ENCODE measurements around the gene GINS1. TPM values are rescaled to one million over a fixed set of nuclear protein-coding genes. Genes with fewer than 3 reads are reported as not detected.
"Not testable (repeated sequence)": the region's sequence is repeated elsewhere in the genome, so short reads cannot be mapped to it uniquely, and the experiment has no call there.

GINS1 gene
- total RNA-seq, 2 experiments from 2014 or later = 25.5 to 27.7 TPM

DNA sequence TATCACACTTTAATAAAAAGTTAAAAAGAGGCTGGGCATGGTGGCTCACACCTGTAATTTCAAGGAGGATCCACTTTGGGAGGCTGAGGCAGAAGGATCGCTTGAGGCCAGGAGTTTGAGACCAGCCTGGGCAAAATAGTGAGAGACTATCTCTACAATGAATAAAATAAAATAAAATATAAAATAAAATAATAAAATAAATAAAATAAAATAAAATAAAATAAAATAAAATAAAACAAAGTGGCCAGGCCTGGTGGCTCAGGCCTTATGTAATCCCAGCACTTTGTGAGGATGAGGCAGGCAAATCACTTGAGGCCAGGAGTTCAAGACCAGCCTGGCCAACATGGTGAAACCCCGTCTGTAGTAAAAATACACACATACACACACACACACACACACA, 65.8 kb downstream of the GINS1 start:
- H3K4me1 Mint-ChIP-seq (ENCODE audit: low read depth); DNase-seq; CTCF ChIA-PET; H3K4me3 Mint-ChIP-seq; H3K9me3 Mint-ChIP-seq; H3K36me3 Mint-ChIP-seq (ENCODE audit: low read depth); H3K27me3 Mint-ChIP-seq (ENCODE audit: low read depth); H3K27ac Mint-ChIP-seq: not testable (repeated sequence)
- intact Hi-C loops (cut with micrococcal nuclease) = loop anchor here (5.0 kb wide), 1 partner anchor 59 kb away; no protein-coding TSS in a partner anchor

DNA sequence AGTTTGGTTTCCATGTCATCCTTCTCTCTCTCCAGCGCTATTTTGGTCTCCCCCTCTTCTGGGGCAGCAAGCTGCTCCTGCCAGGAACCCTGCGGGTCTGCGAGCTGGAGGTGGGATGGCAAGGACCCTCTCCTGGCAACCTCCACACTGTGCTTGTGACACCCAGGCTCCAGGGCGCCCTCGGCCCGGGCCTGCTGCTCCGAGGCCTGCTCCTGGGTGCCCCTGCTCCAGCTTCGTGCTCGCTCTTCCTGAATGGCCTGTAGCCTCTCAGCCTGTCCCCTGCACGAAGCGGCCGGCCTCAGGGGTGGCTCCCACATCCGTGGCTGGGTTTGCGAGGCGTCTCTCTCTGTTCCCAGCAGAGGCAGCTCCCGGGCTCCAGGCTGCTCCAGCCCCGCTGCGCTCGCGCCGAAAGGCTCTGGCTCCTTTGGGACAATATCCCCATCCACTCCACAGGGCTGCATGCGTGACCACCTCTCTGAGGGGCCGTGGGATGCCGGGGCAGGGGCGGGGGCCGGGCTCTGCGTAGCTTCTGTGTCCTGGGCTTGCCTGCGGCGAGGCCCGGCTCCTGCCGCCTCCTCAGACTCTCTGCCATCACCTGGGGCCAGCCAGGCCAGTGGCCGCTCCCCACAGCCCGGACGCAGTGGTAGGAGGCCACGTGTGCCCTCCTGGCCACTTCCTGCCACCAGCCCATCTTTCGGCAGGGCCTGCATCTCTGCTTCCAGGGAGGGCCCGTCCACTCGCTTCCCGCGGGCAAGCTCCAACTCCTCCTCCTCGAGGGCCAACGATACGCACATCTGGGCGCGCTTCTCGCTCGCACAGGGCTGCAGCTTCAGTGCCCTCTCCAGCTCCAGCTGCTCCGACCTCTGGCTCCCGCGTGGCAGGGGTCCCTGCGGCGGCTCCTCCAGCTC, 68.9 kb downstream of the GINS1 start:
- H3K4me1 Mint-ChIP-seq (ENCODE audit: low read depth) = no peaks in the 10 kb centered on the region
- no peak overlapping the region for H3K27ac Mint-ChIP-seq
- H3K27me3 Mint-ChIP-seq (ENCODE audit: low read depth) = no peaks in the 10 kb centered on the region
- intact Hi-C loops (cut with micrococcal nuclease) = no loop called here
- DNase-seq = no peak
- CTCF ChIA-PET = interaction anchor here (0.7 kb wide), 1 partner anchor 268 kb away, joined by 3 read pairs; no protein-coding TSS in a partner anchor
- H3K9me3 Mint-ChIP-seq = no peaks in the 10 kb centered on the region
- no peak overlapping the region for H3K4me3 Mint-ChIP-seq
- H3K36me3 Mint-ChIP-seq (ENCODE audit: low read depth) = no peaks in the 10 kb centered on the region

DNA sequence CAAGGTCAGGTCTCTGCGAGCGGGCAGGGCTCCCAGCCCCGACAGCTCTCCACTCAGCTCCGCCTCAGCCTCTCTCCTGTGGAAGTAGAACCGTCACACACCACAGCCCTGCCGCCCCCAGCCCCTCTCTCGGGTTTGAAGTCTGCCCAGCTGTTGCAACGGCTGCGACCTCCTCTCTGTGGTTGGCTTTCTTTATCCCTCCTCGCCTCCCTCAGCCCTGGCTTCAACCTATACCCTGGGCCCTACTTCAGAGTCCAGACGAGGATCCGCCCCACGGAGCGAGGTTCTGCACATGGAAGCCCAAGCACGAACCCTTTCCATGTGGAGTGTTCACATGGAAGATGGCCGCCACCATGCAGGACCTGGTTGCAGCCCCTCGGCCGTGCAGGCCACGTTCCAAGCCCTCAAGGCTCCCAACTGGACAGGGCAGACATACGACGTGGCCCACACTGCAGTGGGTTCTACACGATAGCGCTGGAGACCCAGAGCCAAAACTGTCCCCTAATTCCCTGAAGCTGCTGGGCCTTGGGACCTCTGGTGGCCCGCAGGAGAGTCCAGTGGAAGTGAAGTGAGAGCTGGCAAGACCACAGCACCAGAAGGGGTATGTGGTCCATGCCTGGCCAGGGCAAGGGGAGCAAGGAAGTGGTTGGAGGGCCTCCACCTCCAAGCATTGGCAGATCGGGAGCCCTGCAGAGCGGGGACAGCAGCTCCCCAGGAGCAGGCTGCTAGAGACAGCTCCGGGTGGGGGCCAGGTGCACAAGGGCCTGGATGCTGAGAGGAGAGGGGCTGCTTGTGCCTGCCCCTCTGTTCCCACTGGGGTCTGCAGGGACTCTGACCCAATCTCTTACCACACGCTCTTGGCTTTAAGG, 69.8 kb downstream of the GINS1 start:
- Mint-ChIP-seq H3K27ac (no peak overlapping the region), H3K4me1 (ENCODE audit: low read depth) (no peaks in the 10 kb centered on the region), H3K36me3 (ENCODE audit: low read depth) (no peaks in the 10 kb centered on the region), H3K27me3 (ENCODE audit: low read depth) (no peaks in the 10 kb centered on the region), H3K9me3 (no peaks in the 10 kb centered on the region), H3K4me3 (no peak overlapping the region)
- intact Hi-C loops (cut with micrococcal nuclease) = no loop called here
- CTCF ChIA-PET = interaction anchor here (0.6 to 0.7 kb wide), 2 partner anchors 10 to 267 kb away, joined by 3 to 5 read pairs; no protein-coding TSS in a partner anchor
- no peak for DNase-seq

DNA sequence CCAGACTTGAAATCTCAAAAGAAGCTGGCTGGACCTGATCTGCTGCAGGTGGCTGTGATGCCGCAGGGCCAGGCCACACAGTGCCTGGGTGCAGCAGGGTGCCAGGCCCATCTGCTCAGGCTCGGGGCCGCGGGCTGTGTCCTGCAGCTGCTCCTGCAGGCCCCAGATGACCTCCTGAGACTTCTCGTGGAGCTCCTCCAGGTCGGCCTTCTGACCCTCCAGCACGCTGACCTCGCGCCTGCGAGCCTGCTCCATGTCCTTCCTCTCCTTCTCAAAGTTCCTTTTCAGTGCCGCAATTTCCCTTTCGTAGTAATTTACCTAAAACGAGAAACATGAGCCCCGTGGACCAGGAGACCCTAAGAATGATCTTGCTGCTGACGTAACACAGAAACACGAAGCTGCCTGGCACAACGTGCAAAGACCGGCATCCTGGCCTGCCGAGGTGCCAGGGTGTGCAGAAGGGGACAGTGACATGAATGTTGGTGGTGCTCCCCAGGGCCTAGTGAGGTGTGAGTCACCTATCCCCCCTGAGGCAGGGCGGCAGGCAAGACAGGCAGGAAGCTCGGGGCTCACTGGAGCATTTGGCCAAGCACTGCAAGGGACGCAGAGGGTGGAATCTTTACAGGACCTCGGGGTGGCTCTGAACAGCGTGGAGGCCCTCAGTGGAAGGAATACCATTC, 71.6 kb downstream of the GINS1 start:
- no peaks in the 10 kb centered on the region for H3K36me3 Mint-ChIP-seq (ENCODE audit: low read depth)
- peaks cover 5% of the 10 kb centered on the region for H3K4me1 Mint-ChIP-seq (ENCODE audit: low read depth)
- no peaks in the 10 kb centered on the region for H3K9me3 Mint-ChIP-seq
- H3K27ac Mint-ChIP-seq = no peak overlapping the region
- no peak overlapping the region for H3K4me3 Mint-ChIP-seq
- intact Hi-C loops (cut with micrococcal nuclease) = no loop called here
- no peaks in the 10 kb centered on the region for H3K27me3 Mint-ChIP-seq (ENCODE audit: low read depth)
- no peak for DNase-seq
- CTCF ChIA-PET = interaction anchor here (0.9 kb wide), 1 partner anchor 8 kb away, joined by 3 read pairs; no protein-coding TSS in a partner anchor

DNA sequence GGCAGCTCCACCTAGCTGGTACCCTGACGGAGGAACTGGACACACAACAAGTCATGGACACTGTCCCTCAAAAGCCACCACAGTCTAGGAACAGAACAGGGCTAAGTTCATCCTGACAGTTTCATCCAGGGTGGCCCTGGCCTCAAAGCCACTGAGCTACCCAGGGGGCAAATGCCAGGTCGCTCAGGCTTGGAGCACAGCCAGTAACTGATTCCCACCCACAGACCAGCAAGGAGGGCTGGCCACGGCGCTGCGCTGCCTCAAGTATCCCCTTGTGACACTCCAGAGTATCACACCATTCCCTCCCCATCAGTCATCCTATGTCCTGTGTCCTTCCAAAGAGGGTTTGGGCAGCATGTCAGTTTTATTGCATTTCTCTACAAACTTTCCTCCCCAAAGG, 72.2 kb downstream of the GINS1 start:
- Mint-ChIP-seq H3K4me1 (ENCODE audit: low read depth) (peaks cover 11% of the 10 kb centered on the region), H3K36me3 (ENCODE audit: low read depth) (no peaks in the 10 kb centered on the region), H3K4me3 (no peak overlapping the region), H3K27me3 (ENCODE audit: low read depth) (no peaks in the 10 kb centered on the region), H3K9me3 (no peaks in the 10 kb centered on the region), H3K27ac (no peak overlapping the region)
- DNase-seq = no peak
- CTCF ChIA-PET = interaction anchor here (0.9 kb wide), 1 partner anchor 9 kb away, joined by 3 read pairs; no protein-coding TSS in a partner anchor
- intact Hi-C loops (cut with micrococcal nuclease) = loop anchor here (10.0 kb wide), 1 partner anchor 145 kb away; the partner anchor contains the start of gene NANP

DNA sequence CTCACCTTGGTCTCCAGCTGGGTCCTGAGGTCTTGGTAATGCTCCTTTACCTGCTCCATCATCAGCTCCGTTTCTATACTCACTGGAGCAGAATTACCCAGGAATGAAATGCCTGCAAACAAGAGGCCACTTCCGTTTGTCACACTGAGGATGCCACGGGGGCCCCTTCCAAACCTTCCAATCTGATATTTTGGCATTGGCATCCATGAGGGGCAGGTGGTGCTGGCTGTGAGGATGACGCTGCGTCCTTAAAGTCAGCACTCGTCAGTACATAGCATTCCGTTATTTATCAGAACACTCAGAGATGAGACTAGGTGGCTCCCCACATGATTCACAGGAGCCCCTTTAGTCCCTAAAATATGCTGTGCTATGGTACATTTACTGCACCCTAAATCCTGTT, 72.7 kb downstream of the GINS1 start:
- intact Hi-C loops (cut with micrococcal nuclease) = loop anchor here (10.0 kb wide), 1 partner anchor 145 kb away; the partner anchor contains the start of gene NANP
- Mint-ChIP-seq H3K9me3 (no peaks in the 10 kb centered on the region), H3K27ac (no peak overlapping the region), H3K36me3 (ENCODE audit: low read depth) (no peaks in the 10 kb centered on the region), H3K27me3 (ENCODE audit: low read depth) (no peaks in the 10 kb centered on the region), H3K4me3 (no peak overlapping the region), H3K4me1 (ENCODE audit: low read depth) (peaks cover 16% of the 10 kb centered on the region)
- CTCF ChIA-PET = no interaction called here
- no peak for DNase-seq

DNA sequence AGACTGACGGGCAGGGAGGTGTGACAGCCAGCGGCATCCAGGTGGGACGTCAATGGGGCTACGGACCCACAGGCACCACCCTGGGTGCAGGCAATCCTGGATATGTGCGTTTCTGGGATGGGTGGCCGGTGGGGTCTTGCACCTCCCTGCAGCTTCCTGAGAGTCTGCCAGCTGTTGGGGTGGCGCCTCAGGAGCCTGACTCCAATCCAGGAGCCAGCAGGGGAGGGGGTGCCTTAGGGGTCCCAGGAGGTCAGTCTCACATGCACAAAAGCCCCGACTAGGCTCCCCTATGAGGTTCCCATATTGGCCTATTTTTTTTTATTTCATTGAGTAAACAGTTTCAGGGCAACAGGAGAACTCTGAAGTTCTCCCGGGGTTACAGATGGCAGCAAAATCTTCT, 73.3 kb downstream of the GINS1 start:
- intact Hi-C loops (cut with micrococcal nuclease) = loop anchor here (10.0 kb wide), 1 partner anchor 144 kb away; the partner anchor contains the start of gene NANP
- Mint-ChIP-seq H3K27me3 (ENCODE audit: low read depth) (no peaks in the 10 kb centered on the region), H3K36me3 (ENCODE audit: low read depth) (no peaks in the 10 kb centered on the region), H3K4me1 (ENCODE audit: low read depth) (peaks cover 21% of the 10 kb centered on the region), H3K4me3 (no peak overlapping the region), H3K27ac (no peak overlapping the region), H3K9me3 (no peaks in the 10 kb centered on the region)
- DNase-seq = no peak
- CTCF ChIA-PET = no interaction called here

DNA sequence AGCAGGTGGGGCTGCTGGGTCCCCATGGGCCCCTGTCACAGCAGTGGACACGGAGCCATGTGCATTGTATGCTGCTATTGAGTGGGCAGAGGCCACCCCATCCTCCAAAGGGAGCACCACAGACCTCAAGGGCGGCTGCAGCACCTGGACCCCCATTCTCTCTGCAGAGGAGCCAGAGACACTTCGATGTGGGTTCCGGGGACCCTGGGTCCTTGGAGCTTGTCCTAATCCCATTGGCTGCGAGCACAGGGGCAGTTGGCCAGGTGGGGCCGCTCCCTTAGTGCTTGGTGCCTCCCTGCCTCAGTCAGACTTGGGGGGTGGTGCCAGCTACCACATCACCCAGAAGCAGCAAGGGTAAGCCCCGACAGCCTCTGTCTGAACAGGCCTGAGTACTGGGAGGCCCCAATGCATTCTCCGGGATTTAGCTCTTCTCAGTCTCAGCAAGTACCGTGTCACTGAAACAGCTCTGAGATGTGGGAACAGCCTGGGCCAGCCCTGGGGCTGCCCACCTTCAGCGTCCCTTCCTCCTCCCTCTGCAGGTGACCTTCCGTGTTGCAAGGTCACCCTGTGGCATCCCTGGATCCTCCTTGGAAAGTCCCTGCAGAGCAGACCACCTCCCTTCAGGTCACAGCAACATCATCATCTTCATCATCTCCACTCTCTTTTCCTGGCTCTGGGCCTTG, 73.9 kb downstream of the GINS1 start:
- Mint-ChIP-seq H3K27me3 (ENCODE audit: low read depth) (no peaks in the 10 kb centered on the region), H3K4me1 (ENCODE audit: low read depth) (peaks cover 25% of the 10 kb centered on the region), H3K27ac (no peak overlapping the region), H3K4me3 (no peak overlapping the region), H3K36me3 (ENCODE audit: low read depth) (no peaks in the 10 kb centered on the region), H3K9me3 (no peaks in the 10 kb centered on the region)
- CTCF ChIA-PET = no interaction called here
- no peak for DNase-seq
- intact Hi-C loops (cut with micrococcal nuclease) = loop anchor here (10.0 kb wide), 1 partner anchor 143 kb away; the partner anchor contains the start of gene NANP

DNA sequence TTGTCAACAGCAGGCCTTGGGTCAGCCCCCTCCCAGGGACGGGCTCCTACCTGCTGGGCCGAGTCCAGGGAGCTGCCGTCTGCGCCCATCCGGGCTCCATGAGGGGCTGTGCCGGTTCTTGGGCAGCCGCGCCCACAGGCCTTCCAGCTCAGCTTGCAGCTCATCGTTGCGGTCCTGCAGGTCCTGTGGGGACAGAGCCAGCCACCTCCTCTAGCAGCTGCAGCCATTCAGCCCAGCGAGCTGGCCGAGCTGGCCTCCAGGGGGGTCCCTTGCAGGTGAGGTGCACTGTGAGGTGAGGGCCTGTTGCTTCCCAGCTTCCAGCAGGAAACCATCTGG, 74.4 kb downstream of the GINS1 start:
- Mint-ChIP-seq H3K27me3 (ENCODE audit: low read depth) (no peaks in the 10 kb centered on the region), H3K4me3 (no peak overlapping the region), H3K4me1 (ENCODE audit: low read depth) (peaks cover 30% of the 10 kb centered on the region), H3K27ac (no peak overlapping the region), H3K9me3 (no peaks in the 10 kb centered on the region), H3K36me3 (ENCODE audit: low read depth) (no peaks in the 10 kb centered on the region)
- CTCF ChIA-PET = no interaction called here
- intact Hi-C loops (cut with micrococcal nuclease) = loop anchor here (10.0 kb wide), 1 partner anchor 143 kb away; the partner anchor contains the start of gene NANP
- DNase-seq = no peak

DNA sequence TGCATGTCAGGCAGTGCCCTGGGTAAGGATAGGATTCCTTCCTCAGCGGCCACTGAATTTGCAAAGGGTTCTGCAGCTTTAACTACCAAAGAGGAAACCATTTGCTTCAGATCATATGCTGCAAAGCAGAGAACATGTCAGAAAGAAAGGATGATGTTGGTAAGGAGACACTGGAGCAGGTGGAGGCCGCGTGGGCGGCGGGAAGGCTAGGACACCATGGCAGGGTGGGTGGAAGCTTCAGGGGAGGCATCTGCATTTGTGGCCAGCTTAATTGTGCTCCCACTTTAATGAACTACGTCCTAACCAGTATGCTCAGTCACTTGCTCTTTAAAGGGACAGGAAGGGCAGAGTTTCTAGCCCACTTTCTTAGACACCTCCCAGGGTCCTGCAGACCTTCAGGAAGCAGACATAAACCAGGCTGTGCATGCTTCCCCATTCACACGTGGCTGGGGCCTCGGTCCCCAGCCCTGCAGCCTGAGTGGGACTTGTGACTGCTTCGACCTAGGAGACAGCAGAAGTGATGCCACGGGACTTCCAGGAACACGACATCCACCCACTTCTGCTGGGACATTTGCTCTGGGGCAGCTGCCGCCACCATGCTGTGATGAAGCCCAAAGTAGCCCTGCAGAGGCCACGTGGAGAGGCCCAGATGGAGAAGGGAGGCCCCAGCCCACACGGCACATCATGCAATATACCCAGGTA, 76.1 kb downstream of the GINS1 start:
- intact Hi-C loops (cut with micrococcal nuclease) = loop anchor here (10.0 kb wide), 1 partner anchor 141 kb away; the partner anchor contains the start of gene NANP
- no peak overlapping the region for H3K27ac Mint-ChIP-seq
- no peaks in the 10 kb centered on the region for H3K36me3 Mint-ChIP-seq (ENCODE audit: low read depth)
- H3K27me3 Mint-ChIP-seq (ENCODE audit: low read depth) = no peaks in the 10 kb centered on the region
- no peak for DNase-seq
- no peaks in the 10 kb centered on the region for H3K9me3 Mint-ChIP-seq
- no peak overlapping the region for H3K4me3 Mint-ChIP-seq
- peaks cover 30% of the 10 kb centered on the region for H3K4me1 Mint-ChIP-seq (ENCODE audit: low read depth)
- CTCF ChIA-PET = no interaction called here

DNA sequence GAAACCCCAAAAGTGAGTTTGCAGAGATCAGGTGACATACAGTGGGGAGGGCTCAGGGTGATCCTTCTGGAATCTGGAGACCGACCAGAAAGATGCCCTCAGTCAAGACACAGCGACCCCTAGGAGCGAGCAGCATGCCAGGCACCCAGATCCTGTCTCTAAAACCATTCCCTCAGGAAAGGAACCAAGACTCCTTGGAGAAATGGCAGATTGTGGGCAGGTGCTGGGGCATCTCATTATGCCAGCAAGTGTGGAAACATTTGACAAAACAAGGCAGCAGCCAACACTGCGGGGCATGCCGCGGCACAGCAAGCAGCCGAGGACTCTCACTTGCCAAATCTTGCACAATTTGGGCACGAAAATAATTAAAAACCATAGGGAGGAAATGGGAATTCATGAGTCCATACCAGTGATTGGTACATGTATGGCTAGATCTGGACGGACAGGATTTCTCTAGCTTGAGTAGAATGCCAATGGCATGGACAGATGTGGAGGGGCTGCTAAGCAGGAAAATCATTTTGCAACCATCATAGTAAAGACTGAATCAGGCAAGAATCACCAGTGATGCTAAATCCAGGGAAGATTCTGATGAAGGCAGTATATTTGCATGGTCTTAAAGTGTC, 76.9 kb downstream of the GINS1 start:
- no peaks in the 10 kb centered on the region for H3K36me3 Mint-ChIP-seq (ENCODE audit: low read depth)
- H3K4me1 Mint-ChIP-seq (ENCODE audit: low read depth) = peaks cover 30% of the 10 kb centered on the region
- DNase-seq = no peak
- H3K27me3 Mint-ChIP-seq (ENCODE audit: low read depth) = no peaks in the 10 kb centered on the region
- intact Hi-C loops (cut with micrococcal nuclease) = loop anchor here (10.0 kb wide), 1 partner anchor 140 kb away; the partner anchor contains the start of gene NANP
- CTCF ChIA-PET = no interaction called here
- no peak overlapping the region for H3K27ac Mint-ChIP-seq
- H3K9me3 Mint-ChIP-seq = no peaks in the 10 kb centered on the region
- H3K4me3 Mint-ChIP-seq = no peak overlapping the region
